ENCODE results near the gene RIC8A.
"Not testable (repeated sequence)": the region's sequence is repeated elsewhere in the genome, so short reads cannot be mapped to it uniquely, and the experiment has no call there.

Gene RIC8A

DNA sequence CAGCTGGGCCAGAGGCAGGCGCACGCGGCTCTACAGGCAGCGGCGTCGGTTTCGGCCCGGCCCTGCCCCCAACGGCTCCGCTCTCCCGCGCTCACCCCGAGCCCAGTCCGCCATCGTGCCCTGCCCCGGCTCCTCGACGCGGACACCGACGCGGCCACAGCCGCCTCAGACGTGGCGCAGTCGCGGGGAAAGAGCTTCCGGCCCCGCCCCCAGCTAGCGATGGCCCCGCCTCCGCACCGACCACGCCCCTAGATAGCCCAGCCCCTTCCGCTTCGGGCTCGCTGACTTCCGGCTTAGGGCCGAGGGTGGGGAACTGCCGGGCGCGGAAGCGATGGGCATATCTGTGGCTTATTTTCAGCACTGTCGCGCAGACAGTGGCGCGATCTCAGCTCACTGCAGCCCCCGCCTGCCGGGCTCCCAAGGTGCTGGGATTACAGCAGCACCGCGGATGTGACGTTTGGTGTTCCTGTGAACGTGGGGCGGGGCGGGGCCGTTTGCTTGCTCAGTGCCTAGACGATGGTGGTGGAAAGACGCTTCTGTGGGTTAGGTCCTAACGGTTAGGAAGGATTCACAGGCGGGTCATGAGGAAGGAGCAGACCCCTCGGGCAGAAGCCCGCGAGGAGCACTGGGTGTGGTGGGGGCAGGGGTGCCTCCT lies at the start of gene RIC8A, which contains the start of gene BET1L:
Gene RIC8A (plus strand): TSS at position 501 of the 655 bp plus-strand sequence. CDS start 1,147 bp downstream, outside the sequence.
Gene BET1L (minus strand): TSS at position 192 of the 655 bp plus-strand sequence. CDS start 78 bp downstream, at position 114.
- peaks cover 44% of the 10 kb centered on the region for H3K36me3 ChIP-seq (replicated peaks)

DNA sequence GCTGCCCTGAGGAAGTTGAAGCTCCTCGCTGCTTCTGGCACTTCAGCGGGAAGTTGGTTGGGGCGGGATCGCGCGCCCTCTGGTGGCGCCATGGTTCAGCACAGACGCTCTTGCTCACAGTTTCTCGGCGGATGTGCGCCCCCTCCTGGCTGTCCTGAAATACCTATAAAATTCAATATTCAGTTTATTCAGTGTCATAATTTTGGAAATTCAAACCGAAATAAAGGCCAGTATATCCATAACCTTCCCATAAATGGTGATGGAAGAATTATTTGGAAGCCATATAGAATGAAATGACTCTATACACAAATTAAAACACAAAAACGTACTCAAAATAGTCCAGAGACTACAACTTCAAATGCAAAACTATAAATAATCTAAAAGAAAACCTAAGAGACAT lies 27.3 kb upstream of the RIC8A start:
- H3K9me3 ChIP-seq; H3K36me3 ChIP-seq (replicated peaks); in situ Hi-C loops (cut with MboI; ENCODE audit: low sequenced_read_pairs); H3K4me1 ChIP-seq; H3K4me3 ChIP-seq; DNase-seq (ENCODE audit: low spot score in 2 of 2); H3K27me3 ChIP-seq (ENCODE audit: low read depth): not testable (repeated sequence)

More for the DNA sequence above, at the start of gene RIC8A, which contains the start of gene BET1L:
- Histone ChIP-seq H3K27me3 (ENCODE audit: low read depth) (no peaks in the 10 kb centered on the region), H3K4me1 (peaks cover 6% of the 10 kb centered on the region), H3K9me3 (no peaks in the 10 kb centered on the region), H3K4me3 (peak within 1 kb of the TSS; percentile 91)
- in situ Hi-C loops (cut with MboI; ENCODE audit: low sequenced_read_pairs) = no loop called here
- peak; percentile 96 to 98 for DNase-seq (ENCODE audit: low spot score in 2 of 2)

DNA sequence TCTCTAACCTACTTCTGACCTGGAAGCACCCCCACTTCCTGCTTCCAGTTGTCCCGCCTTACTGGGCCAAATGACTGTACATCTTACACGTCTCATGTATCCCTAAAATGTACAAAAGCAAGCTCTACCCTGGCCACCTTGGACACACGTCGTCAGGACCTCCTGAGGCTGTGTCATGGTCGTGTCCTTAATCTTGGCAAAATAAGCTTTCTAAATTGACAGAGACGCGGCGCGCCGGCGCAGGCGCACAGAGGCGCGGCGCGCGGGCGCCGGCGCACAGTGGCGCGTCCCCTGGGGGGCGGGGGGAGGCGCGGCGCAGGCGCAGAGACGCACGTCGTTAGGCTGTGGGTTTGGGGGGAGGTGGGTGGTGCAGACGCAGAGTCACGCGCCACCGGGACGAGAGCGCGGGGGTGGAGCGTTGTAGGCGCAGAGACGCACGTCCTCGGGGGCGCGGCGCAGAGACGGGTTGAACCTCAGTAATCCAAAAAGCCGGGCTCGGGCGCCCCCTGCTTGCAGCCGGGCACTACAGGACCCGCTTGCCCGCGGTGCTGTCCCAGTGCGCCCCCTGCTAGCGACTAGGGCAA lies 18.2 kb upstream of the RIC8A start:
- H3K27me3 ChIP-seq (ENCODE audit: low read depth); H3K4me1 ChIP-seq; H3K9me3 ChIP-seq; H3K36me3 ChIP-seq (replicated peaks); DNase-seq (ENCODE audit: low spot score in 2 of 2); H3K4me3 ChIP-seq; in situ Hi-C loops (cut with MboI; ENCODE audit: low sequenced_read_pairs): not testable (repeated sequence)

DNA sequence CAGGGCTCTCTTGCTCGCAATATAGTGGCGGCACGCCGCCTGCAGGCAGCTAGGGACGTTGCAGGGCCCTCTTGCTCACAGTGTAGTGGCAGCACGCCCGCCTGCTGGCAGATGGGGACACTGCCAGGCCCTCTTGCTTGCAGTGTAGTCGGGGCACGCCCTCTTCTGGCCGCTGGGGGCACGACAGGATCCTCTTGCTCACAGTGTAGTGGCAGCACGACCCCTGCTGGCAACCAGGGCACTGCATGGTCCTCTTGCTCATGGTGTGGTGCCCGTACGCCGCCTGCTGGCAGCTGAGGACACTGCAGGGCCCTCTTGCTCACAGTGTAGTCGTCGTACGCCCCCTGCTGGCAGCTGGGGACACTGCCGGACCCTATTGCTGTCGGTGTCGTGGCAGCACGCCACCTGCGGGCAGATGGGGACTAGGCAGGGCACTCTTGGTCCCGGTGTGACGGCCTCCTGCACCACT lies 17.6 kb upstream of the RIC8A start:
- H3K9me3 ChIP-seq; H3K27me3 ChIP-seq (ENCODE audit: low read depth); H3K4me1 ChIP-seq; in situ Hi-C loops (cut with MboI; ENCODE audit: low sequenced_read_pairs); H3K36me3 ChIP-seq (replicated peaks); H3K4me3 ChIP-seq: not testable (repeated sequence)
- DNase-seq (ENCODE audit: low spot score in 2 of 2) = peak in 1 of 2 experiments; percentile 12

DNA sequence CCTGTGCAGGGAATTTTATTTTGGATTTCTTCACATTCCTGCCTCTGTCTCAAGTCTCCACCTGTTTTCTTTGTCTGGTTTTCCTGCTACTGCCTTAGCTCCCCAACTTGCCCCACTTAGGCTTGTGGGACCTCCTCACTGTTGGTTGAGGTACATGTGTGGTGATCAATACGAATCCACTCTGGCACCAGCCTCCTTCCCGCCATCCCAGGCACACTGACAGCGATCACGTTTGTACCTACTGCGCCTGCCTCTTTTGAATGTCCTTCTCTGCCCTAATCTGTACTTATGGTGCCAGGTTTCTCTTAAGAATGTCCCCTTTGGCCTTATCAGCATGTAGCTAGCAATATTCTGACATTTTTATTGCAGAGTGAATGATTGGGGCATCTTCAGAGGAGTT lies 17.0 kb upstream of the RIC8A start:
- H3K27me3 ChIP-seq (ENCODE audit: low read depth); in situ Hi-C loops (cut with MboI; ENCODE audit: low sequenced_read_pairs); H3K4me3 ChIP-seq; H3K36me3 ChIP-seq (replicated peaks); H3K9me3 ChIP-seq; H3K4me1 ChIP-seq: not testable (repeated sequence)
- DNase-seq (ENCODE audit: low spot score in 2 of 2) = peak in 1 of 2 experiments; percentile 3

DNA sequence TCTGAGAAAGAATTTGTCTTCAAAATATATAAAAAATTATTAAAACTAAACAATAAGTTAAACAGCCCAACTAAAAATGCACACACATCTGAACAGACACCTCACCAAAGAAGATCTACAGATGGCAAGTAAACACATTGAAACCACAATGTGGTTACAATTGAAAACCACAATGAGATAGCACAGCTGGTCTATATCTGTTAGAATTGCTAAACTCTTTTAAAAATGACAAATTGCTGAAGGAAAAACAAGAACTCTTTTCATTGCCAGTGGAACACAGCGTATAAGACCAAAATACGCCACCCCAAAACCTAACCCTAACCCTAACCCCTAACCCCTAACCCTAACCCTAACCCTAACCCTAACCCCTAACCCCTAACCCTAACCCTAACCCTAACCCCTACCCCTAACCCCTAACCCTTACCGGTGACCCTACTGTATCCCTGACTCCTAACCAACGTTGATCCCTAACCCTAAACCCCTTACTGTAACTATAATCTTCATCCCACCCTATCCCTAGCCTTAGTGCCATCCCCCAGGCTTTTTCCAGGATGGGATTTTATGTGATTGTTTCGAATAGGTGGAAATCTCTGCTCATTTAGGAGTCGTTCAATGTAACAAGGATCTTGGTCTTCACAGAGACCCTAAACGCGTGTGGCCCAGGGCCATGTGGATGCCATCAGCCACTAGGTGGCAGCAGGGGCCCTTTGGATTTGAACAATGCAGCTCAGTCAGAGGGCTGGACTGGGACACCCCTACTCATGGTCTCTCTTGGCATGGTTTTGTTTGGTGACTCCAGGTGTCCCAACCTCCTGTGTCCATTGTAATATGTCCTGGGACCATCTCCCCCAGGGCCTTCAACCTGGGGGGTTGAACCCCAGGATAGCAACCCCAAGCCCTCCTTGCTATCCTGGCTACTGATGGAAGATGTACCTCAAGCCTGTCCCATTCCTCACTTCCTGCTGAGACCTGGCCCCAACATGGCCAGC lies 15.7 kb upstream of the RIC8A start:
- DNase-seq (ENCODE audit: low spot score in 2 of 2) = peak in 1 of 2 experiments; percentile 72
- H3K36me3 ChIP-seq (replicated peaks); H3K4me1 ChIP-seq; H3K4me3 ChIP-seq; H3K27me3 ChIP-seq (ENCODE audit: low read depth); in situ Hi-C loops (cut with MboI; ENCODE audit: low sequenced_read_pairs); H3K9me3 ChIP-seq: not testable (repeated sequence)

DNA sequence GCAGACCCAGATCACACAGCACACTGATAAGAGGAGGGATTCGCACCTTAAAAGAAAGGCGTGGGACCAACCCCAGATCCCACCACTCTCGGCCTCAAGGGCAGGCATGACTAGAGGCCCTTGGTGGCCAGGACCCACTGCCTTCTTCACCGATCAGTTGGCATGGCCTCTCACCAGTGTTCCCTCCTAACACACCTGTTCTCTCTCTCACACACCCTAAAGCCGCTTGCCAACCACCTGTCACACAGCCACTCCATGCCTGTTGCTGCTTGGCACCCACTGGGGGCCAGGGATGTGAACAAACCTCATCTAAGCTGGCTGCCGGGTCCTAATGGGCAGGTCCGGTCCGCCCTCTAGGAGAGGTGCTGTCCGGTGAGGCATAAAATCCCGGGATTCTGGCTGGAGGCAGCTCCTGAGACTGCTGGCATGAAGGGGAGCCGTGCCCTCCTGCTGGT lies 14.8 kb upstream of the RIC8A start, which contains the start of gene SCGB1C1:
Gene SCGB1C1 (plus strand): TSS at position 405 of the 455 bp plus-strand sequence. CDS start 22 bp downstream, at position 427.
- H3K36me3 ChIP-seq (replicated peaks); H3K27me3 ChIP-seq (ENCODE audit: low read depth); H3K9me3 ChIP-seq; H3K4me3 ChIP-seq; DNase-seq (ENCODE audit: low spot score in 2 of 2); in situ Hi-C loops (cut with MboI; ENCODE audit: low sequenced_read_pairs); H3K4me1 ChIP-seq: not testable (repeated sequence)

DNA sequence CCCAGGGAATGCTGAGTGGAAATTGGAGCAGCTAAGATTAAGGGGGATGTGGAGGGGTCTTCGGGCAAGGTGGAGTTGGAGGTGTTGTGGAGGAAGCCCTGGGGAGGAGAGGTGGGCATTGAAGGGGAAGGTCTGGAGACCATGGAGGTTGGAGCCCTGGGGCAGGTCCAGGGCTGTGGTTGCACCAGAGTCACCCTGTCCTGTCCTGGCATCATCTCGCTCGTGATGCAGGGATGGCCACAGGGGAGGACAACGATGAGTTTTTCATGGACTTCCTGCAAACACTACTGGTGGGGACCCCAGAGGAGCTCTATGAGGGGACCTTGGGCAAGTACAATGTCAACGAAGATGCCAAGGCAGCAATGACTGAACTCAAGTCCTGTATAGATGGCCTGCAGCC lies 14.0 kb upstream of the RIC8A start:
- H3K9me3 ChIP-seq, H3K4me1 ChIP-seq: not testable (repeated sequence)

DNA sequence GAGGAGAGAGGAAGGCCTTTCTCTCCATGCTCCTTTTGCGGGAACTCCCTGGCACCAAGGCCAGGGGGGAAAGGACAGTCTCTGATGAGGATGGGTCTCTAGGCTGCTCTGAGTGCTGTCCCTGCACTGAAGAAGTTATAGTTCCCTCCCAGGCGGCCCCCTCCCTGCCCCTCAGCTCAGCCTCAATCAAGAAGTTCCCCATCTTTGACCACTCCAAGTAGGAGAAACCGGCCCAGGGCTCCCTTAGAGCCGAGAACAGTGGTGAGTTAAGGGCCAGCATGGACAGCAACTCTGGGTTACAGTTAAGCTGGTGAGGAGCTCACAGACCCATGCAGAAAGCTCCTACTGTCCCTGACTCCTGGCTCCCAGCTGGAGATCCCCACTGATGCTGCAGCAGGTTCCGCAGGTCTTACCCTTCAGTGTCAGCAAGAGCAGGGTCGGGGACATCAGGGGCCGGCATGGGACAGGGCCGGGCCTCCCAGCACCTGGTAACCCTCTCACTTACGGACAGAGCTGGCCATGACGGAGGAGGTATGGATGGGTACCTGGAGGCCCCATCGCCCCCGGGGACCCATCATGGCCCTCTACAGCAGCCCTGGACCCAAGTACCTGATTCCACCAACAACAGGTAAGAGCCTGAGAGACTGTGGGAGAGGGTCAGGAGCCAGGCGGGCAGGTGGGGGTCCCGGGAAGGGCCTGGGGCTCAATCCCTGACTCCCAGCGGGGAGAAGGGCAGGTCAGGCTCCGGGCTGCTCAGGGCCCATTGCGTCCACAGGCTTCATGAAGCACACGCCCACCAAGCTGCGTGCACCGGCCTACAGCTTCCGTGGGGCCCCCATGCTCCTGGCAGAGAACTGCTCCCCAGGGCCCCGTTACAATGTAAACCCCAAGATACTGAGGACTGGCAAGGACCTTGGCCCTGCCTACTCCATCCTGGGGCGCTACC lies 10.4 kb upstream of the RIC8A start:
- DNase-seq (ENCODE audit: low spot score in 2 of 2) = no peak
- in situ Hi-C loops (cut with MboI; ENCODE audit: low sequenced_read_pairs) = no loop called here
- Histone ChIP-seq H3K4me3 (no peak overlapping the region), H3K27me3 (ENCODE audit: low read depth) (no peaks in the 10 kb centered on the region), H3K9me3 (no peaks in the 10 kb centered on the region), H3K4me1 (no peaks in the 10 kb centered on the region), H3K36me3 (replicated peaks) (no peaks in the 10 kb centered on the region; the same call in 1 of the 2 replicates)

More for the DNA sequence above, 14.0 kb upstream of the RIC8A start:
- DNase-seq (ENCODE audit: low spot score in 2 of 2); in situ Hi-C loops (cut with MboI; ENCODE audit: low sequenced_read_pairs); H3K36me3 ChIP-seq (replicated peaks); H3K4me3 ChIP-seq; H3K27me3 ChIP-seq (ENCODE audit: low read depth): not testable (repeated sequence)

DNA sequence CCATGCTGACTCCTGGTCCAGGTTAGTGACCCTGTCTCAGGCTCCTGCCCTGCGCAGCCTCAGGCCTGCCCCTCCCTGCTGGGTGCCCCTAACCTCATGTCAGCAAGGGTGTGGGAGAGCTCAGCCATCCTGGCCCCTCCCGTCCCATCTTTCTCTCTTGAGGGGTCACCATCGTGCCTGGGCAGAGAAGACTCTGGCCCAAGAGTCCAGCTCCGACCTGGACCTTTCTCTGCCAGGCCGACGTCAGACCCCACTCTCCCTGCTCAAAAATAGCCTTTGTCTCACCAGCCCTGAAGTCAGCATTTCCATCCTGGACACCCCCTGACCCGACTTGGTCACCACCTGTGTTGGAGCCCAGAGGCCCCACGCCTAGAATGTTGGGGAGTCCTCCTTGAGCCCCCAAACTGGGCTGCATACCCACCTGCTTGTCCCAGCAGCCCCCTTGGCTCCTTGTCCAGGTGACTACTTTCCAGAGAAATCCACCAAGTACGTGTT lies 9.7 kb upstream of the RIC8A start:
- no peaks in the 10 kb centered on the region; the same call in 1 of the 2 replicates for H3K36me3 ChIP-seq (replicated peaks)
- in situ Hi-C loops (cut with MboI; ENCODE audit: low sequenced_read_pairs) = no loop called here
- H3K4me1 ChIP-seq = no peaks in the 10 kb centered on the region
- H3K9me3 ChIP-seq = no peaks in the 10 kb centered on the region
- no peaks in the 10 kb centered on the region for H3K27me3 ChIP-seq (ENCODE audit: low read depth)
- DNase-seq (ENCODE audit: low spot score in 2 of 2) = peak in 1 of 2 experiments; percentile 7
- H3K4me3 ChIP-seq = no peak overlapping the region

DNA sequence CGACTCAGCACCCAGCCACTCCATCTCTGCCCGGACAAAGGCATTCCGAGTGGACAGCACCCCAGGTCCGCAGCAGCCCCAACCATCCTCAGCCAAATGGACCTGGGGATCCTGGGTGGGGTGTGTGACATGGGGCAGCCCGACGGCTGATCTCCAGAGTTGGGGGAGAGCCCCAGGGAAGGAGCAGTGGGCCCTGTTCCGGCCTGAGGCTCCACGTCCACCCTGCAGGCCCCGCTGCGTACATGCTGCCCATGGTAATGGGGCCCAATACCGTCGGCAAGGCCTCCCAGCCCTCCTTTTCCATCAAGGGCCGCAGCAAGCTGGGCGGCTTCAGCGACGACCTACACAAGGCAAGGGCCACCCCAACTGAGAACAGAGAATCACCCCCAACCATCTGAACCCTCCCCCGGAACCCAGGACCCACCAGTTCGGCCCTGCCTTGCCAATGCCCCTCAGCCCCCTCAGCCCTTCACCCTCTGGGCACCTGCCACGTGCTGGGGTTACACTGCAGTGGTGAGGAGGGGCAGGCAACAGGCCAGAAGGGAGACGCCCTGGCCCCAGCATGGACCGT lies 9.2 kb upstream of the RIC8A start:
- no peaks in the 10 kb centered on the region; the same call in 1 of the 2 replicates for H3K36me3 ChIP-seq (replicated peaks)
- H3K4me3 ChIP-seq = no peak overlapping the region
- DNase-seq (ENCODE audit: low spot score in 2 of 2) = peak in 1 of 2 experiments; percentile 5
- H3K4me1 ChIP-seq = no peaks in the 10 kb centered on the region
- H3K27me3 ChIP-seq (ENCODE audit: low read depth) = no peaks in the 10 kb centered on the region
- H3K9me3 ChIP-seq = no peaks in the 10 kb centered on the region
- in situ Hi-C loops (cut with MboI; ENCODE audit: low sequenced_read_pairs) = no loop called here

DNA sequence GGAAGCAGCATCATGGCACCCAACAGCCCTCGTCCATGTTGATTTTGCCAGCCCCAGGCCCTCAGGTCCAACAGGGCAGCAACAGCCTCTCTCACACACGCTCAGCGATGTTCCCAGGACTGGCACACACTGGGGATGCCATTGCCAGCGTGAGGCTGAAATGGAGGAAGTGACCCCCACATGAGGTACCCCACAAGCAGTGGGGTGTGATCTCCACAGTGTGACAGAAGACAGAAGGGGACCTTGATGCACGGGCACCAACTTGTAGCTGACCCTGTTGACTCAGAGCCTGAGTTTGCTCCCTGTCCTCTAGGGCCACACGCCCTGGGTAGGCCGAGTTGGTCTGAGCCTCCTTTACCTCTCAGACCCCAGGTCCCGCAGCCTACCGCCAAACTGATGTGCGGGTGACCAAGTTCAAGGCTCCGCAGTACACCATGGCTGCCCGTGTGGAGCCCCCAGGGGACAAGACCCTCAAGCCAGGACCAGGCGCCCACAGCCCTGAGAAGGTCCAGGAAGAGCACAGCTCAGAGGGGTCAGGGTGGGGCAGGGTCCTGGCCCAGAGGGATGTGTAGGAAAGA lies 8.4 kb upstream of the RIC8A start:
- Histone ChIP-seq H3K27me3 (ENCODE audit: low read depth) (no peaks in the 10 kb centered on the region), H3K4me1 (no peaks in the 10 kb centered on the region), H3K4me3 (no peak overlapping the region), H3K9me3 (no peaks in the 10 kb centered on the region), H3K36me3 (replicated peaks) (no peaks in the 10 kb centered on the region; the same call in 1 of the 2 replicates)
- in situ Hi-C loops (cut with MboI; ENCODE audit: low sequenced_read_pairs) = no loop called here
- peak in 1 of 2 experiments; percentile 9 for DNase-seq (ENCODE audit: low spot score in 2 of 2)

Data from HAP-1 (cell line).